HepG2 (cell line): ENCODE measurements around the gene ARHGEF11. TPM values are rescaled to one million over a fixed set of nuclear protein-coding genes. Genes with fewer than 3 reads are reported as not detected.

ENCODE experiments used
- ARNT ChIP-seq: fragments of 450-650 bp; IDR thresholded peaks from 2 replicates; pipeline ENCODE4 v1.6.1; 2017
- ARNT2 ChIP-seq: sonication (generic); formaldehyde crosslinking; IDR thresholded peaks from 2 replicates; pipeline ENCODE4 v1.8.0; 2022; ENCODE audit warnings: mild to moderate bottlenecking, low read depth, missing genetic modification reagents, moderate library complexity
- HNRNPLL ChIP-seq: fragments of 200-400 bp; formaldehyde crosslinking; IDR thresholded peaks from 2 replicates; pipeline ENCODE4 v1.6.1; 2017; ENCODE audit warnings: mild to moderate bottlenecking, low read depth, low read length; ENCODE audit not compliant: poor library complexity, severe bottlenecking
- JUN ChIP-seq: sonication (generic); formaldehyde crosslinking; IDR thresholded peaks from 2 replicates; pipeline ENCODE4 v1.4.0; 2020; ENCODE audit warnings: mild to moderate bottlenecking, missing genetic modification reagents
- SETDB1 ChIP-seq: sonication (generic); formaldehyde crosslinking; IDR thresholded peaks from 2 replicates; pipeline ENCODE4 v1.5.1; 2020; ENCODE audit warnings: missing genetic modification reagents, mild to moderate bottlenecking, borderline replicate concordance
- WIZ ChIP-seq: sonication (generic); formaldehyde crosslinking; IDR thresholded peaks from 2 replicates; pipeline ENCODE4 v1.5.1; 2020; ENCODE audit warnings: mild to moderate bottlenecking, missing genetic modification reagents
- ZNF124 ChIP-seq: sonication (generic); formaldehyde crosslinking; IDR thresholded peaks from 2 replicates; pipeline ENCODE4 v1.4.0; 2020; ENCODE audit warnings: missing genetic modification reagents
- ZNF383 ChIP-seq: sonication (generic); formaldehyde crosslinking; IDR thresholded peaks from 2 replicates; pipeline ENCODE4 v1.4.0; 2020; ENCODE audit warnings: missing genetic modification reagents, mild to moderate bottlenecking, borderline replicate concordance
- ZNF839 ChIP-seq: sonication (generic); formaldehyde crosslinking; IDR thresholded peaks from 2 replicates; pipeline ENCODE4 v1.4.0; 2020; ENCODE audit warnings: missing genetic modification reagents, mild to moderate bottlenecking, borderline replicate concordance
- polyA plus RNA-seq, 8 experiments: library from polyadenylated mRNA; depleted of rRNA in 3 of 8; stranded (reverse) in 7 of 8; unstranded in 1 of 8; fragments of >200 nt; fragmentation: Illumina TruSeq in 4 of 8; extraction: Trizol in 4 of 8; gene quantifications; 2 replicates each; pipeline versions ENCODE4 v1.2.1 to v1.2.3, GENCODE V29; 2011 to 2016; ENCODE audit warnings: low read depth in 4 of 8, missing spikeins in 1 of 8, mixed read lengths in 1 of 8; ENCODE audit not compliant: insufficient read depth in 1 of 8
- total RNA-seq, 5 experiments: library from RNA; depleted of rRNA; stranded (reverse); fragments of >200 nt; fragmentation: Illumina TruSeq; extraction: Trizol; gene quantifications; 2 replicates each; pipeline ENCODE4 v1.2.3, GENCODE V29; 2016; ENCODE audit warnings: low read depth in 1 of 5
- TF ChIP-seq, protein P1 (sequence below): sonication (generic); formaldehyde crosslinking; IDR thresholded peaks from 2 replicates; pipeline ENCODE4 v1.8.1; 2023; ENCODE audit warnings: mild to moderate bottlenecking, missing genetic modification reagents
- TF ChIP-seq, protein P2 (sequence below): sonication (generic); IDR thresholded peaks from 2 replicates; pipeline ENCODE4 v1.6.1; 2016; ENCODE audit warnings: low read depth, borderline replicate concordance

ARHGEF11 gene
- total and polyA plus RNA-seq, 2 of the 13 experiments (the other 11 are each of a cell fraction or from before 2014, with no cell fraction given), result 16.5 to 21.2 TPM

DNA sequence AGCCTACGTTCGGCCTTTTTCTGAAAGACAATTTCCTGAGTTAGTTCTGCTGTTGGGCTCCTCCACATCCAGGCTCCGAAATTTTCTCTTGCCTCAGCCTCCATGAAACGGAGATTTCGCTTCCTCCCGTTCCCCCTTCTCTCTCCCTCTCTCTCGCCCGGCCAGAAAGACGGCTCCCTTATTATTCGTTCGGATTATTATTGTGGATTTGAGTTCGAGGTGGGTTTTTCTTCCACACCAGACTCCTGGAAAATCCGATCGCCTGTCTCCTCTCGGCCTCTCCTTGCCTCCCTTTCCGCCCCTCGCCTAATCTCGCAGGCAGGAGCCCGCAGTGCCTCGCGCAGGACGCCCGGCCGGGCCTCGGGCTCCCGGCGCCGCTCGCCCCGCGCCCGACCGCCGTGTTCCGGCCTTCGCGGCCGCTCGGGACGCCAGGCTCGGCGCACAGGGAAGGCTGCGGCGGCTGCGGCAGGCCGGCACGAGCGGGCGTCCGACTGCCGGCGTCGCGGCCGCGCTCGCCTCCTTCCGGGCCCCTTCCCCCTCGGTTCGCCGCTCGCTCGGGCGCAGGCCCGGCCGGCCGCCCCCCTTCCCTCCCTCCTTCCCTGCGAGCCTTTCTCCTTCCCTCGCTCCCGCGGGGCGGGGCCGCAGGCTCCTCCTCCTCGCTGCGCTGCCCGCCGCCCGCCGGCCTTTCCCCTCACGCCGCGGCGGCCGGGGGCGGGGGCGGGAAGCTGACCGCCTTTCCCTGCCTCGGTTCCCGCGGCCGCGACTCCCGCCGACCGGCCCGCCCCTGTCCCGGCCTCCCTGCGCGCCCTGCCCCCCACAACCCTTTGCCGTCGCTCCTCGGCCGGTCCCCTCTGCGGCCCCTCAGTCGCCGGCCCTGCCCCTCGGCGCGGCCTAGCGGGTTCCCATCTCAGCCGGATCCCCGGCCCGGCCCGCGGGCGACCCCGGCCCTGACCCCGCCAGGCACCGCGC lies at the start of gene ARHGEF11 (continued):
- TF ChIP-seq ZNF383 (CRISPR knock-in tag) (no peak), JUN (CRISPR knock-in tag) (no peak), HNRNPLL (peak; percentile 75), WIZ (CRISPR knock-in tag) (no peak), ZNF124 (CRISPR knock-in tag) (no peak), ZNF839 (CRISPR knock-in tag) (no peak), SETDB1 (CRISPR knock-in tag) (no peak), ARNT2 (0 out of 2 replicates have a peak, but pooled peaks have one; percentile 6), ARNT (no peak)
- TF ChIP-seq, protein P1, sequence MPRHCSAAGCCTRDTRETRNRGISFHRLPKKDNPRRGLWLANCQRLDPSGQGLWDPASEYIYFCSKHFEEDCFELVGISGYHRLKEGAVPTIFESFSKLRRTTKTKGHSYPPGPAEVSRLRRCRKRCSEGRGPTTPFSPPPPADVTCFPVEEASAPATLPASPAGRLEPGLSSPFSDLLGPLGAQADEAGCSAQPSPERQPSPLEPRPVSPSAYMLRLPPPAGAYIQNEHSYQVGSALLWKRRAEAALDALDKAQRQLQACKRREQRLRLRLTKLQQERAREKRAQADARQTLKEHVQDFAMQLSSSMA, result no peak
- TF ChIP-seq, protein P2, sequence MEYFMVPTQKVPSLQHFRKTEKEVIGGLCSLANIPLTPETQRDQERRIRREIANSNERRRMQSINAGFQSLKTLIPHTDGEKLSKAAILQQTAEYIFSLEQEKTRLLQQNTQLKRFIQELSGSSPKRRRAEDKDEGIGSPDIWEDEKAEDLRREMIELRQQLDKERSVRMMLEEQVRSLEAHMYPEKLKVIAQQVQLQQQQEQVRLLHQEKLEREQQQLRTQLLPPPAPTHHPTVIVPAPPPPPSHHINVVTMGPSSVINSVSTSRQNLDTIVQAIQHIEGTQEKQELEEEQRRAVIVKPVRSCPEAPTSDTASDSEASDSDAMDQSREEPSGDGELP, result no peak
